GM19193 (cell line): Measurements from ENCODE around the gene LYPD6B.
A peak's percentile ranks its signal among the peaks of the same experiment; 100 is the strongest.

Experiments
- POLR2A ChIP-seq: IDR thresholded peaks from 4 replicates; pipeline ENCODE4 v1.6.1; 2011; ENCODE audit not compliant: insufficient read depth, insufficient read length; ENCODE audit errors: extremely low read depth

LYPD6B gene

GRCh38 chr2:149005471-149006077 lies 32.9 kb upstream of the LYPD6B start:
- no peak for TF ChIP-seq POLR2A

GRCh38 chr2:149006883-149007543 lies 31.5 kb upstream of the LYPD6B start:
- no peak for TF ChIP-seq POLR2A

- no peak for TF ChIP-seq POLR2A
Observed at GRCh38 chr2:149008381-149008780, 30.1 kb upstream of the LYPD6B start.

- TF ChIP-seq POLR2A, result no peak
Observed at GRCh38 chr2:149009576-149010461, 28.7 kb upstream of the LYPD6B start.

GRCh38 chr2:149012545-149012944 lies 26.0 kb upstream of the LYPD6B start:
- TF ChIP-seq POLR2A, result no peak

GRCh38 chr2:149015501-149015900 lies 23.0 kb upstream of the LYPD6B start:
- TF ChIP-seq POLR2A, result no peak

- no peak for TF ChIP-seq POLR2A
Observed at GRCh38 chr2:149015926-149016563, 22.5 kb upstream of the LYPD6B start.

GRCh38 chr2:149017116-149017985 lies 21.1 kb upstream of the LYPD6B start:
- no peak for TF ChIP-seq POLR2A

GRCh38 chr2:149018981-149019380 lies 19.5 kb upstream of the LYPD6B start:
- no peak for TF ChIP-seq POLR2A

- no peak for TF ChIP-seq POLR2A
Observed at GRCh38 chr2:149019768-149020167, 18.7 kb upstream of the LYPD6B start.

GRCh38 chr2:149020432-149020851 lies 18.1 kb upstream of the LYPD6B start:
- TF ChIP-seq POLR2A, result peak; percentile 41

GRCh38 chr2:149021271-149021719 lies 17.2 kb upstream of the LYPD6B start:
- no peak for TF ChIP-seq POLR2A

GRCh38 chr2:149021761-149022160 lies 16.7 kb upstream of the LYPD6B start:
- TF ChIP-seq POLR2A, result peak; percentile 42

GRCh38 chr2:149023091-149023490 lies 15.4 kb upstream of the LYPD6B start:
- no peak for TF ChIP-seq POLR2A
